ENCODE measurements around the gene UBE2V1. TPM values are rescaled to one million over a fixed set of nuclear protein-coding genes. Genes with fewer than 3 reads are reported as not detected.

Gene UBE2V1
- total and polyA plus RNA-seq, 2 of the 13 experiments (the other 11 are each of a cell fraction or from before 2014, with no cell fraction given) = 81.3 to 132 TPM

DNA sequence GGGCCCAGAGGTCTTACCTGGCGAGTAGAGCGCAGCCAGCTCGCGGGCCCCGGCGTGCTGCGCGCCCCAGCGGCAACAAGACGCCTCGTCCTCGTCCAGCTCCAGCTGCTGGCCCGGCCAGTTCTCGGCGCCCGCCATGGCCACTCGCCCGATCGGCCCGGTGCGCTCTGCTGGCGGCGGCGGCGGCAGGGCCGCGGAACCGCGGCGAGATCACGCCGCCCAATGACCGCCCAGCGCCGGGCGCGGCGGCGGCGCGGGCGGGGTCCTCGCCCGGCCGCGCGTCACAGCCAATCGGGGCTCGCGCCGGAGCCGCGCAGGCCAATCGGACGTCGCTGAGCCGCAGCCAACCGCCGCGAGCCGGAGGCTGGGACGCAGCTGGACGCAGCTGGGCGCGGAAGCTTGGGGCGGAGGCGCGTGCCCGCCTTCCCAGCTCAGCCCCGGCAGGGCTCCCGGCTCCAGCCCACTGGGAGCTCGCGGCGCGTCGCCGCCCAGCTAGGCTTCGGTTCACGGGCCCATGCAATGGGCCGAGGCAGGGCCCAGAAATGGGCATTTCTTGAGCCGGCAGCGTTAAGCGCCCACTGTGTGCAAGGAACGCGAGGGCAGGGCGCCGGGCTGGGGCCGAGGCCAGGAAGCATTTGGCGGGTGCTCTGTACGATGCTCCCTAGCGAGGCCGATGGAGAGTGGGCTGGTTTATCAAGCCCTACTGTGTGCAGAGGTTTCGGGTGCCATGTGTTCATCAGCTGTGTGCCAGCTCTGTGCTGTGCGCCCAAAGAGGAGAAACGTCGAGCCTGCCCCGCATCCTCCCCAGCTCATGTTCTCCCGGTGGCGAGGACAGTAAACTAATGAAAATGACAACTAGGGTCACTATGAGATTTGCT is 40.8 kb upstream of the UBE2V1 start, which contains the start of gene PEDS1 (continued):
- TF ChIP-seq ZNF737 (CRISPR knock-in tag; IDR thresholded peaks at IDR 0.05; ENCODE audit: borderline replicate concordance) (peak; percentile 98), CREB1 (IDR thresholded peaks at IDR 0.05) (peak; percentile 75; the same call in 1 of the 2 replicates), CREB1 (CRISPR knock-in tag; IDR thresholded peaks at IDR 0.05) (no peak), ZMYM4 (CRISPR knock-in tag; IDR thresholded peaks at IDR 0.05) (peak; percentile 80), FIP1L1 (IDR thresholded peaks at IDR 0.05; ENCODE audit: borderline replicate concordance, insufficient read depth, low read depth, low read length) (peak; percentile 69; the same call in 1 of the 2 replicates), KDM5B (CRISPR knock-in tag; IDR thresholded peaks at IDR 0.05; ENCODE audit: borderline replicate concordance) (peak; percentile 98), TRIM24 (CRISPR knock-in tag; IDR thresholded peaks at IDR 0.05) (no peak), ZNF441 (CRISPR knock-in tag; IDR thresholded peaks at IDR 0.05; ENCODE audit: borderline replicate concordance) (peak; percentile 84), NR2F1 (CRISPR knock-in tag; IDR thresholded peaks at IDR 0.05) (no peak), GATAD2A (CRISPR knock-in tag; IDR thresholded peaks at IDR 0.05) (no peak), ZFY (CRISPR knock-in tag; IDR thresholded peaks at IDR 0.05) (peak; percentile 98), JUN (CRISPR knock-in tag; IDR thresholded peaks at IDR 0.05) (peak; percentile 85), MAF1 (CRISPR knock-in tag; IDR thresholded peaks at IDR 0.05; ENCODE audit: borderline replicate concordance) (no peak), NR3C1 (CRISPR knock-in tag; IDR thresholded peaks at IDR 0.05) (peak; percentile 90; the same call in 1 of the 2 replicates), HNRNPK (IDR thresholded peaks at IDR 0.05; ENCODE audit: low read depth, low read length, poor library complexity, severe bottlenecking) (peak; percentile 73), ARNT (IDR thresholded peaks at IDR 0.05) (no peak), TCF7 (IDR thresholded peaks at IDR 0.05; ENCODE audit: low read depth) (no peak), ZFP37 (CRISPR knock-in tag; IDR thresholded peaks at IDR 0.05; ENCODE audit: borderline replicate concordance) (0 out of 2 replicates have a peak, but pooled peaks have one; percentile 11)
- TF ChIP-seq, protein P1, sequence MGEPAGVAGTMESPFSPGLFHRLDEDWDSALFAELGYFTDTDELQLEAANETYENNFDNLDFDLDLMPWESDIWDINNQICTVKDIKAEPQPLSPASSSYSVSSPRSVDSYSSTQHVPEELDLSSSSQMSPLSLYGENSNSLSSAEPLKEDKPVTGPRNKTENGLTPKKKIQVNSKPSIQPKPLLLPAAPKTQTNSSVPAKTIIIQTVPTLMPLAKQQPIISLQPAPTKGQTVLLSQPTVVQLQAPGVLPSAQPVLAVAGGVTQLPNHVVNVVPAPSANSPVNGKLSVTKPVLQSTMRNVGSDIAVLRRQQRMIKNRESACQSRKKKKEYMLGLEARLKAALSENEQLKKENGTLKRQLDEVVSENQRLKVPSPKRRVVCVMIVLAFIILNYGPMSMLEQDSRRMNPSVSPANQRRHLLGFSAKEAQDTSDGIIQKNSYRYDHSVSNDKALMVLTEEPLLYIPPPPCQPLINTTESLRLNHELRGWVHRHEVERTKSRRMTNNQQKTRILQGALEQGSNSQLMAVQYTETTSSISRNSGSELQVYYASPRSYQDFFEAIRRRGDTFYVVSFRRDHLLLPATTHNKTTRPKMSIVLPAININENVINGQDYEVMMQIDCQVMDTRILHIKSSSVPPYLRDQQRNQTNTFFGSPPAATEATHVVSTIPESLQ (CRISPR knock-in tag; conservative IDR thresholded peaks at IDR 0.05) = peak; percentile 86
- TF ChIP-seq, protein P2, sequence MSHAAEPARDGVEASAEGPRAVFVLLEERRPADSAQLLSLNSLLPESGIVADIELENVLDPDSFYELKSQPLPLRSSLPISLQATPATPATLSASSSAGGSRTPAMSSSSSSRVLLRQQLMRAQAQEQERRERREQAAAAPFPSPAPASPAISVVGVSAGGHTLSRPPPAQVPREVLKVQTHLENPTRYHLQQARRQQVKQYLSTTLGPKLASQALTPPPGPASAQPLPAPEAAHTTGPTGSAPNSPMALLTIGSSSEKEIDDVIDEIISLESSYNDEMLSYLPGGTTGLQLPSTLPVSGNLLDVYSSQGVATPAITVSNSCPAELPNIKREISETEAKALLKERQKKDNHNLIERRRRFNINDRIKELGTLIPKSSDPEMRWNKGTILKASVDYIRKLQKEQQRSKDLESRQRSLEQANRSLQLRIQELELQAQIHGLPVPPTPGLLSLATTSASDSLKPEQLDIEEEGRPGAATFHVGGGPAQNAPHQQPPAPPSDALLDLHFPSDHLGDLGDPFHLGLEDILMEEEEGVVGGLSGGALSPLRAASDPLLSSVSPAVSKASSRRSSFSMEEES (CRISPR knock-in tag; IDR thresholded peaks at IDR 0.05) = peak; percentile 73
- TF ChIP-seq, protein P3, sequence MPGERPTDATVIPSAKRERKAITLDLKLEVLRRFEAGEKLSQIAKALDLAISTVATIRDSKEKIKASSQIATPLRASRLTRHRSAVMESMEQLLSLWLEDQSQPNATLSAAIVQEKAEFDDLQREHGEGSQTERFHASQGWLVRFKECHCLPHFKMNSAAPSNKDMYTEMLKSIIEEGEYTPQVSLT (CRISPR knock-in tag; IDR thresholded peaks at IDR 0.05; ENCODE audit: borderline replicate concordance, low read depth) = peak; percentile 89; the same call in 1 of the 2 replicates
- TF ChIP-seq, protein P4, sequence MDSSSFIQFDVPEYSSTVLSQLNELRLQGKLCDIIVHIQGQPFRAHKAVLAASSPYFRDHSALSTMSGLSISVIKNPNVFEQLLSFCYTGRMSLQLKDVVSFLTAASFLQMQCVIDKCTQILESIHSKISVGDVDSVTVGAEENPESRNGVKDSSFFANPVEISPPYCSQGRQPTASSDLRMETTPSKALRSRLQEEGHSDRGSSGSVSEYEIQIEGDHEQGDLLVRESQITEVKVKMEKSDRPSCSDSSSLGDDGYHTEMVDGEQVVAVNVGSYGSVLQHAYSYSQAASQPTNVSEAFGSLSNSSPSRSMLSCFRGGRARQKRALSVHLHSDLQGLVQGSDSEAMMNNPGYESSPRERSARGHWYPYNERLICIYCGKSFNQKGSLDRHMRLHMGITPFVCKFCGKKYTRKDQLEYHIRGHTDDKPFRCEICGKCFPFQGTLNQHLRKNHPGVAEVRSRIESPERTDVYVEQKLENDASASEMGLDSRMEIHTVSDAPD (CRISPR knock-in tag; IDR thresholded peaks at IDR 0.05) = peak; percentile 93
